ENCODE measurements around the gene SNX9.

DNA sequence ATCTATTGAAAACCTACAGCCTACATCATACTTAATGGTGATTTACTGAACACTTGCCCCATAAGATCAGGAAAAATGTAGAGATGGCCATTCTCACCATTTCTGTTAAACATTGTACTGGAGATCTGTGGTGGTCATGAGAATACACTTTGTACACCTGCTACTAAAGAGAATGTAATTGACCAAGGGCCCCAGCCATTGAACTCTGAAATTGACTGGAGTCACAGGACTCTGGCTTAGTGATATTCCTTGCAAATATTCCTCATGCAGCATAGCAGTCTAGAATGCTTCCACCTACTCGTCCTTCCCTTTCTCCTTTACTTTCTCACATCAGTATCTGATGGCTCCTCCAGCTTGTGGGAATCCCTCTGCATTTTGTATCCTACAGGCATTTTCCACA, 37.4 kb upstream of the SNX9 start:
- TF ChIP-seq, protein P1, sequence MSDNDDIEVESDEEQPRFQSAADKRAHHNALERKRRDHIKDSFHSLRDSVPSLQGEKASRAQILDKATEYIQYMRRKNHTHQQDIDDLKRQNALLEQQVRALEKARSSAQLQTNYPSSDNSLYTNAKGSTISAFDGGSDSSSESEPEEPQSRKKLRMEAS (IDR thresholded peaks at IDR 0.05): no peak
- TF ChIP-seq SMC3 (IDR thresholded peaks at IDR 0.05): no peak
- TF ChIP-seq, protein P2, sequence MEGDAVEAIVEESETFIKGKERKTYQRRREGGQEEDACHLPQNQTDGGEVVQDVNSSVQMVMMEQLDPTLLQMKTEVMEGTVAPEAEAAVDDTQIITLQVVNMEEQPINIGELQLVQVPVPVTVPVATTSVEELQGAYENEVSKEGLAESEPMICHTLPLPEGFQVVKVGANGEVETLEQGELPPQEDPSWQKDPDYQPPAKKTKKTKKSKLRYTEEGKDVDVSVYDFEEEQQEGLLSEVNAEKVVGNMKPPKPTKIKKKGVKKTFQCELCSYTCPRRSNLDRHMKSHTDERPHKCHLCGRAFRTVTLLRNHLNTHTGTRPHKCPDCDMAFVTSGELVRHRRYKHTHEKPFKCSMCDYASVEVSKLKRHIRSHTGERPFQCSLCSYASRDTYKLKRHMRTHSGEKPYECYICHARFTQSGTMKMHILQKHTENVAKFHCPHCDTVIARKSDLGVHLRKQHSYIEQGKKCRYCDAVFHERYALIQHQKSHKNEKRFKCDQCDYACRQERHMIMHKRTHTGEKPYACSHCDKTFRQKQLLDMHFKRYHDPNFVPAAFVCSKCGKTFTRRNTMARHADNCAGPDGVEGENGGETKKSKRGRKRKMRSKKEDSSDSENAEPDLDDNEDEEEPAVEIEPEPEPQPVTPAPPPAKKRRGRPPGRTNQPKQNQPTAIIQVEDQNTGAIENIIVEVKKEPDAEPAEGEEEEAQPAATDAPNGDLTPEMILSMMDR (IDR thresholded peaks at IDR 0.05): no peak
- no peak for TF ChIP-seq RNF2 (IDR thresholded peaks at IDR 0.05; ENCODE audit: borderline replicate concordance, low read depth)
- no peak for TF ChIP-seq ESRRA (IDR thresholded peaks at IDR 0.05; ENCODE audit: borderline replicate concordance, low read length)

All from A549 (cell line).